DMS 273 treated with DMSO at 0.1 percent for 48 hours (cell line): ENCODE results near the gene HNRNPM.

Experiments
- DNase-seq: peaks from one replicate; lab custom pipeline; 2025; lab: John Stamatoyannopoulos, UW

The HNRNPM gene

GRCh38 chr19:8485561-8486371, 41.0 kb downstream of the HNRNPM start:
- no peak for DNase-seq

GRCh38 chr19:8486661-8487136, 41.9 kb downstream of the HNRNPM start:
- no peak for DNase-seq

GRCh38 chr19:8487137-8487851, 42.5 kb downstream of the HNRNPM start:
- DNase-seq, result no peak

GRCh38 chr19:8488365-8488764, 43.6 kb downstream of the HNRNPM start:
- no peak for DNase-seq

- no peak for DNase-seq
Observed at GRCh38 chr19:8489561-8490394, 45.0 kb downstream of the HNRNPM start.

- no peak for DNase-seq
Observed at GRCh38 chr19:8490395-8490760, 45.6 kb downstream of the HNRNPM start.

GRCh38 chr19:8490873-8491272, 46.1 kb downstream of the HNRNPM start:
- DNase-seq, result no peak

GRCh38 chr19:8491574-8491973, 46.8 kb downstream of the HNRNPM start:
- no peak for DNase-seq

GRCh38 chr19:8494158-8494557, 49.4 kb downstream of the HNRNPM start:
- no peak for DNase-seq

GRCh38 chr19:8498295-8498694, 53.5 kb downstream of the HNRNPM start:
- DNase-seq, result no peak

GRCh38 chr19:8499048-8499833, 54.5 kb downstream of the HNRNPM start:
- DNase-seq, result no peak

- DNase-seq, result no peak
Observed at GRCh38 chr19:8500158-8500557, 55.4 kb downstream of the HNRNPM start.

GRCh38 chr19:8501516-8501915, 56.7 kb downstream of the HNRNPM start:
- no peak for DNase-seq

GRCh38 chr19:8501981-8502380, 57.2 kb downstream of the HNRNPM start:
- no peak for DNase-seq

- no peak for DNase-seq
Observed at GRCh38 chr19:8503510-8503909, 58.7 kb downstream of the HNRNPM start.

GRCh38 chr19:8504171-8504570, 59.4 kb downstream of the HNRNPM start:
- DNase-seq, result no peak

- no peak for DNase-seq
Observed at GRCh38 chr19:8504919-8505318, 60.1 kb downstream of the HNRNPM start.

- DNase-seq, result peak; percentile 51
Observed at GRCh38 chr19:8505680-8506401, 61.1 kb downstream of the HNRNPM start.

GRCh38 chr19:8506402-8506957, 61.7 kb downstream of the HNRNPM start:
- DNase-seq, result no peak

GRCh38 chr19:8510589-8511115, 65.9 kb downstream of the HNRNPM start:
- DNase-seq, result no peak
